ENCODE data around the gene QSOX1. TPM values are rescaled to one million over a fixed set of nuclear protein-coding genes. Genes with fewer than 3 reads are reported as not detected.

The QSOX1 gene
- total and polyA plus RNA-seq, 2 of the 4 experiments (the other 2 are of a cell fraction): 102 to 791 TPM

GRCh38 chr1:180131510-180131909, 23.2 kb upstream of the QSOX1 start:
- no TSS peak for BruUV-seq (replicated peaks)
- Histone ChIP-seq H2AK9ac (replicated peaks; ENCODE audit: low read depth, low read length, poor library complexity) (peak overlapping the region; percentile 74), H4K20me1 (ENCODE audit: insufficient read depth, low read length) (no peaks in the 10 kb centered on the region), H3K14ac (replicated peaks; ENCODE audit: low read depth, low read length) (peak overlapping the region; percentile 62), H2BK20ac (ENCODE audit: low read depth, low read length) (peak overlapping the region; percentile 87), H3K9me3 (ENCODE audit: control insufficient read depth, insufficient read depth, low read length) (peaks cover 5% of the 10 kb centered on the region), H3K4ac (ENCODE audit: low read depth, low read length) (peak overlapping the region; percentile 84), H3K36me3 (ENCODE audit: control insufficient read depth, insufficient read depth, low read length) (no peaks in the 10 kb centered on the region), H4K8ac (ENCODE audit: low read depth in 2 of 2, low read length in 2 of 2) (peak overlapping the region; percentile 5 to 62; a peak in 3 of 4 replicates), H2BK5ac (ENCODE audit: low read depth, low read length, poor library complexity, severe bottlenecking) (peak overlapping the region; percentile 94), H3K27me3 (ENCODE audit: control insufficient read depth, insufficient read depth, low read length) (no peaks in the 10 kb centered on the region), H2BK120ac (ENCODE audit: low read depth, low read length) (peak overlapping the region; percentile 85), H2BK15ac (ENCODE audit: low read depth, low read length) (peak overlapping the region; percentile 0; the same call in 2 of the 3 replicates), H3K18ac (ENCODE audit: low read depth, low read length) (peak overlapping the region; percentile 62; the same call in 1 of the 2 replicates), H3K4me2 (ENCODE audit: low read depth, low read length) (no peak overlapping the region), H3K79me1 (ENCODE audit: low read depth in 1 of 2, low read length in 2 of 2) (no peaks in the 10 kb centered on the region), H3K4me3 (ENCODE audit: insufficient read depth, low read depth, low read length) (no peak overlapping the region), H3K27ac (ENCODE audit: insufficient read depth, low read length) (peak overlapping the region; percentile 91), H4K5ac (ENCODE audit: low read depth, low read length) (peak overlapping the region; percentile 75; the same call in 1 of the 2 replicates), H3K9me1 (ENCODE audit: insufficient read depth, low read length) (0 out of 2 replicates have a peak, but pooled peaks cover 6% of the 10 kb centered on the region), H3K4me1 (ENCODE audit: control insufficient read depth, insufficient read depth, low read length) (peaks cover 17% of the 10 kb centered on the region), H3K56ac (ENCODE audit: extremely low read depth, insufficient read depth, low read length) (no peak overlapping the region), H3K23ac (ENCODE audit: low read depth, low read length) (peak overlapping the region; percentile 19; the same call in 1 of the 2 replicates), H2AK5ac (ENCODE audit: low read depth, low read length) (peak overlapping the region; percentile 87; the same call in 1 of the 2 replicates), H4K91ac (ENCODE audit: insufficient read depth, low read depth, low read length) (peak overlapping the region; percentile 42), H3K9ac (ENCODE audit: low read depth, low read length) (peak overlapping the region; percentile 50; the same call in 1 of the 2 replicates), H2AFZ (replicated peaks; ENCODE audit: low read length, poor library complexity) (peak overlapping the region; percentile 80)
- ATAC-seq (ENCODE audit: low read depth) (peak; percentile 94), DNase-seq (peak; percentile 98)
- ChIA-PET POLR2A (ENCODE audit: unreplicated experiment) (no interaction called here), CTCF (interaction anchor here (0.7 kb wide), 1 partner anchor 12 kb away, joined by 3 read pairs; no protein-coding TSS in a partner anchor)
- dilution Hi-C loops (cut with HindIII; ENCODE audit: low sequenced_read_pairs, unreplicated experiment) (no loop called here), intact Hi-C loops (cut with micrococcal nuclease) (no loop called here), in situ Hi-C loops (cut with MboI; ENCODE audit: low sequenced_read_pairs) (no loop called here)
- WGBS, 2 experiments (ENCODE audit: extremely low coverage in 2 of 2, insufficient read length in 1 of 2): 0% methylated on average over 5 of the region's 5 CpGs; no CpG with 5 or more reads in 1 of the 2 experiments
- TF ChIP-seq RAD21 (IDR thresholded peaks at IDR 0.05; ENCODE audit: low read length) (no peak; the same call in 1 of the 2 replicates), NFE2L2 (IDR thresholded peaks at IDR 0.05; ENCODE audit: low read depth, low read length) (peak; percentile 14; the same call in 1 of the 2 replicates), CEBPB (IDR thresholded peaks at IDR 0.05; ENCODE audit: low read depth, low read length) (peak; percentile 100), BHLHE40 (IDR thresholded peaks at IDR 0.05; ENCODE audit: low read depth, low read length) (peak; percentile 76), MAFK (IDR thresholded peaks at IDR 0.05; ENCODE audit: low read depth, low read length) (no peak; the same call in 1 of the 2 replicates), MAZ (IDR thresholded peaks at IDR 0.05; ENCODE audit: borderline replicate concordance, low read depth, low read length) (peak; percentile 100), RFX5 (IDR thresholded peaks at IDR 0.05; ENCODE audit: low read depth, low read length) (no peak), CHD1 (IDR thresholded peaks at IDR 0.05; ENCODE audit: low read depth, low read length) (no peak), RCOR1 (IDR thresholded peaks at IDR 0.05; ENCODE audit: insufficient replicate concordance, low read length) (peak; percentile 91), SMC3 (IDR thresholded peaks at IDR 0.05; ENCODE audit: low read depth, low read length) (no peak), POLR2A (IDR thresholded peaks at IDR 0.05; ENCODE audit: low read depth, low read length) (no peak), MXI1 (IDR thresholded peaks at IDR 0.05; ENCODE audit: borderline replicate concordance, low read depth, low read length) (no peak), CTCF (conservative IDR thresholded peaks at IDR 0.05; ENCODE audit: low read depth, low read length) (no peak), FOS (IDR thresholded peaks at IDR 0.05; ENCODE audit: low read depth, low read length) (peak; percentile 93)
- TF ChIP-seq, protein P1, sequence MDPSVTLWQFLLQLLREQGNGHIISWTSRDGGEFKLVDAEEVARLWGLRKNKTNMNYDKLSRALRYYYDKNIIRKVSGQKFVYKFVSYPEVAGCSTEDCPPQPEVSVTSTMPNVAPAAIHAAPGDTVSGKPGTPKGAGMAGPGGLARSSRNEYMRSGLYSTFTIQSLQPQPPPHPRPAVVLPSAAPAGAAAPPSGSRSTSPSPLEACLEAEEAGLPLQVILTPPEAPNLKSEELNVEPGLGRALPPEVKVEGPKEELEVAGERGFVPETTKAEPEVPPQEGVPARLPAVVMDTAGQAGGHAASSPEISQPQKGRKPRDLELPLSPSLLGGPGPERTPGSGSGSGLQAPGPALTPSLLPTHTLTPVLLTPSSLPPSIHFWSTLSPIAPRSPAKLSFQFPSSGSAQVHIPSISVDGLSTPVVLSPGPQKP (IDR thresholded peaks at IDR 0.05; ENCODE audit: borderline replicate concordance, low read depth, low read length): no peak
- TF ChIP-seq, protein P2, sequence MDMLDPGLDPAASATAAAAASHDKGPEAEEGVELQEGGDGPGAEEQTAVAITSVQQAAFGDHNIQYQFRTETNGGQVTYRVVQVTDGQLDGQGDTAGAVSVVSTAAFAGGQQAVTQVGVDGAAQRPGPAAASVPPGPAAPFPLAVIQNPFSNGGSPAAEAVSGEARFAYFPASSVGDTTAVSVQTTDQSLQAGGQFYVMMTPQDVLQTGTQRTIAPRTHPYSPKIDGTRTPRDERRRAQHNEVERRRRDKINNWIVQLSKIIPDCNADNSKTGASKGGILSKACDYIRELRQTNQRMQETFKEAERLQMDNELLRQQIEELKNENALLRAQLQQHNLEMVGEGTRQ (IDR thresholded peaks at IDR 0.05; ENCODE audit: low read depth, low read length): no peak; the same call in 1 of the 2 replicates
